Prostate gland (tissue), 2 donors: Measurements from ENCODE around the gene TLL1.

ENCODE experiments used
- POLR2A ChIP-seq: fragments of 450-650 bp; IDR thresholded peaks from one replicate; pipeline ENCODE4 v1.6.1; 2016; ENCODE audit warnings: antibody characterized with exemption, mild to moderate bottlenecking
- POLR2AphosphoS5 ChIP-seq: sonication (generic); formaldehyde crosslinking; IDR thresholded peaks from one replicate; pipeline ENCODE4 v1.6.1; 2017; ENCODE audit warnings: antibody characterized with exemption
- TF ChIP-seq, protein P1 (sequence below), 4 experiments: fragments of 200-600 bp in 2 of 4; fragments of 450-650 bp in 2 of 4; sonication (generic) in 2 of 4; IDR thresholded peaks; 1 replicate in 3 of 4; 2 replicates in 1 of 4; pipeline ENCODE4 v1.5.1; 2016 to 2019; ENCODE audit warnings: antibody characterized with exemption in 4 of 4, mild to moderate bottlenecking in 2 of 4, moderate library complexity in 2 of 4

DNA sequence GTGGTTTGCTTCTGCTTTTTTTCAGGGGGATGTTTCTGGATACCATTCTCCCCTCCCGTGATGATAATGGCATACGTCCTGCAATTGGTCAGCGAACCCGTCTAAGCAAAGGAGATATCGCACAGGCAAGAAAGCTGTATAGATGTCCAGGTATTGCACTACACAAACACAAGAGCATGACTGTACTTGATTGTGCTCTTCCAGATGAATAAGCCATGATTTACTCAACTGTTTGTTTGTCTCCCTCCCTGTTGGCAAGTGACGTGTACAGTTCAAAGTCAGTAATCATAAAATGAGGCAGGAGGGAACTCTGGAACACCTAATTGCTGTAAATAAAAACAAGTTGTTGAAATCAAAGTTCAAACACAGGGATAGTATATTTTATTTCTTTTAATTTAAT lies 141.4 kb downstream of the TLL1 start:
- TF ChIP-seq, protein P1, sequence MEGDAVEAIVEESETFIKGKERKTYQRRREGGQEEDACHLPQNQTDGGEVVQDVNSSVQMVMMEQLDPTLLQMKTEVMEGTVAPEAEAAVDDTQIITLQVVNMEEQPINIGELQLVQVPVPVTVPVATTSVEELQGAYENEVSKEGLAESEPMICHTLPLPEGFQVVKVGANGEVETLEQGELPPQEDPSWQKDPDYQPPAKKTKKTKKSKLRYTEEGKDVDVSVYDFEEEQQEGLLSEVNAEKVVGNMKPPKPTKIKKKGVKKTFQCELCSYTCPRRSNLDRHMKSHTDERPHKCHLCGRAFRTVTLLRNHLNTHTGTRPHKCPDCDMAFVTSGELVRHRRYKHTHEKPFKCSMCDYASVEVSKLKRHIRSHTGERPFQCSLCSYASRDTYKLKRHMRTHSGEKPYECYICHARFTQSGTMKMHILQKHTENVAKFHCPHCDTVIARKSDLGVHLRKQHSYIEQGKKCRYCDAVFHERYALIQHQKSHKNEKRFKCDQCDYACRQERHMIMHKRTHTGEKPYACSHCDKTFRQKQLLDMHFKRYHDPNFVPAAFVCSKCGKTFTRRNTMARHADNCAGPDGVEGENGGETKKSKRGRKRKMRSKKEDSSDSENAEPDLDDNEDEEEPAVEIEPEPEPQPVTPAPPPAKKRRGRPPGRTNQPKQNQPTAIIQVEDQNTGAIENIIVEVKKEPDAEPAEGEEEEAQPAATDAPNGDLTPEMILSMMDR (IDR thresholded peaks at IDR 0.05) = no peak
- TF ChIP-seq POLR2AphosphoS5 = no peak
- TF ChIP-seq POLR2A = no peak
